Kasumi-1 (cell line): ENCODE measurements around the gene ADAMTSL2.

Experiments used
- DNase-seq, 2 experiments: peaks; one replicate each; lab custom pipeline; 2025; lab: John Stamatoyannopoulos, UW

The ADAMTSL2 gene

GRCh38 chr9:133575186-133576030, 40.9 kb downstream of the ADAMTSL2 start:
- no peak for DNase-seq

DNA sequence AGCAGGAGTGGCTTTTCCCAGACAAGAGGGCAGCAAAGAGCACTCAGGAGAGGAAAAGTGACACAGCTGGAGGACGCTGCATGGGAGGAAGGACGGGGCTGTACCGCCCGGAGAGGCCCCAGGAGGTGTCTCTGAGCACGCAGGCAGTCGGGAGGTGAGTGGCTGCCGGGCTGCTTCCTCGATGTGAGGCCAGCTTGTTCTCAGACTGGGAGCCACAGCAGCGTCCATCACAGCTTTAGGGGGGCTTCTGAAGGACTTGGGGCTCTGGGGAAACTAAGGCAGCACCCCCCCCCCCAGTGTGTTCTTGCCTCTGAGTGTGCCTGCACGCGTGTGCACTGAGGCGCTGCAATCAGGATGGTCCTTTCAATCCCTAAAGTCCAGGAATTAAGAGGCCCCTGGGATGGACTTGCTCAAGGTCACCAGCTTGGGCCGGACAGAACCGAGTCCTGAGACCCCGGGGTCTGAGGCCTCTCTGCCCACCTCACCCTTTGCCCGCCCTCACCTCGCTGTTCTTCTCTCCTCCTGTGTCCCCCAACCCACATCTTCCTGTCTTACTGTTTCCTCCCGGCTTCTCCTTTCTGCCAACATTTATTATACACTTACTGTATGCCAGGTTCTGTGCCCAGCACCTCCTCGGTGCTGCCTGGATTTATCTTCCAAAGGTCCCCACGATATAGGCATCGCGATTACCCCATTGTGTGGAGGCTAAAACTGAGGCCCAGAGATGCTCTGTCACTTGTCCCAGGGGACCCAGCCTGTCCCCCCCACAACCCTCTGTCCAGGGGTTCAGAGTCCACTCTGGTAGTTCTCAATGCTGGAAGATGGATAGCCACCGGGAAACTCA, 41.7 kb downstream of the ADAMTSL2 start:
- DNase-seq, result no peak

- DNase-seq, result no peak
Observed at GRCh38 chr9:133576875-133577736, 42.6 kb downstream of the ADAMTSL2 start.

GRCh38 chr9:133577737-133578112, 43.2 kb downstream of the ADAMTSL2 start:
- no peak for DNase-seq

DNA sequence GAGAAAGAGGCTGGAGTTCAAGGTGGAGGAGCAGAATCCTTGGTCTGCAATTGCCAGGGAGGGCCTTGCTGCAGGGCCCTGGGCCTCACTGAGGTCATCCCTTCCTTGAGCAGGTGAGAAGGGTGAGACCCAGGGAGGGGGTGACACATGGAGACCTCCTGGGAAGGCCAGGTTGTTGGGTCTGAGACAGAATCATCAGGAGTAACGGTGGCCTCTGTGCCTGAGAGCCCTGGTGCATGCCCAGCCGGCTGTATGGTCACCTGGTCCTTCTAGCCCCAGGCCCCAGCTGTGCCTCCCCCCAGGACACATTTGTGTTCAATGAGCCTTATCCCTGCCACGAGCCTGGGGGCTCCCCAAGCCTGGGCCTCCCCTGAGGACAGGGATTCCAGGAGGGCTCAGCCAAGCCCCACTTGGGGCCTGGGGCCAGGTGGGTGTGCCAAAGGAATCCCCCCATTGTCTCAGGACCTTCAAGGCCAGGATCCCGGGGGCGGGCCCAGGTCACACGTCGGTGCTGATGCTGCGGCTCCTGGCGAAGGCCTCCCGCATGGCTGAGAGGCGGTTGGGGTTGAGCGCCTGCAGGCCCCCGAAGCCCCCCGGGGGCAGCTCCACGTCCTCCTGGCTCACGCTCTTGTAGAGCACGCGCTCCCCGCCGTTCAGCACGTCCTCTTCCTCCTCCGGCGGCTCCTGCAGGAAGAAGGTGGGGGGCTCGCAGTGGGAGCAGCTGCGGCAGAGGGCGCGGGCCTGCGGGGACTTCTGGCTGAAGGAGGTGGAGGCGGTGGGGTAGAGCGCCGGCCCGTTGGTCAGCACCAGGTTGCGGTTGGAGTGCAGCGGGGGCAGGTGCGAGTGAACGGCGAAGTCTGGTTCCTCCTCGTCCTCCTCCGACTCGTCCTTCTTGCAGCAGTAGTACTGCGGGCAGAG, 44.3 kb downstream of the ADAMTSL2 start:
- no peak for DNase-seq

DNA sequence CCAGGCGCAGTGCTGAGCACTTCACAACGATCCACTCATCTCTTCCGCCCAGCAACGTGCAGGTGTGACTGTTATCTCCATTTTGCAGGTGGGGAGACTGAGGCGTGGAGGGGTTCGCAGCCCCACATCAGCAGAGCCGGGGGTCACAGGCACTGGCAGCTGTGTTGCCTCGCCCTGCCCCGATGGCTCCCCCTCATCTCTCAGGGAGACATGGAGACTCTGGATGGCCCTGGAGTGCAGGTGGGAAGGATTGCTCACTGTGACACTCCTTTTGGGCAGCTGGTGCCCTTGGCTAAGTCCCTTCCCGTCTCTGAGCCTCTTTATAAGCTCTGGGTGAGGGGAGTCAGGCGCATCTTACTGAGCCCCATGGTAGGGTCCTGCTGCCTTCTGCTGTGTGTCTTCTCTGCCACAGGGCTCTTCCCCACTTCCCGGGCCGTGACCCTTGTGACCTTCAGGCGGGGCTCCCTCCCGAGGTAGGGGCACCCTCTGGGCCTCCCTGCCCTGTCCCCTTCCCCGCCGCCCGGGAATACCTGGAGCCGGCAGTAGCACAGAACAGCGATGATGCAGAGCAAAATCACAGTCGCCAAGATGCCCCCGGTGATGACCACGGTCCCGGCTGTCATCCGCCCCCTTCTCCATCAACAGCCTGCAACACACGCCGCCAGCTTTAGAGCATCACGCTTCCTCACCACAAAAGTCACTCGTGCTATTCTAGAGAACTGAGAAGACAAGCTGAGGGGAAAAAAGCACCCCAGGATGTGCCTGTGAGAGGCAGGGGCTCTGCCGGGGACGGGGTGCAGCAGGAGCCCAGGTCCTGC, 45.3 kb downstream of the ADAMTSL2 start:
- DNase-seq, result no peak

DNA sequence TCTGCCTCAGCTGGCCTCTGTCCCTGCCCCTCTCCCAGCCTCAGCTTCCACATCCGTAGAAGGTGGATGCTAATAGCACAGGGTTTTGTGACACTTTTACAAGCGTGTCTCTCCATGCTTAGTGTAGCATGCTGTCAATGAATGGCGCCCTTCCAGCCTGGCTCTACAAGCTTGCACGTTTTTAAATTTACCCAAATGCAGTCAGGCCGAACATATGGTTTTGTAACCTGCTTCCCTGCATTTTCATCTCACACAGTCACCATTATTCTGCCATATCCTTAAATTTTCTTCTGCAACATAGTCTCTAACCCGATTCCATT, 45.9 kb downstream of the ADAMTSL2 start:
- DNase-seq, result no peak

GRCh38 chr9:133581011-133581410, 46.5 kb downstream of the ADAMTSL2 start:
- DNase-seq, result no peak

DNA sequence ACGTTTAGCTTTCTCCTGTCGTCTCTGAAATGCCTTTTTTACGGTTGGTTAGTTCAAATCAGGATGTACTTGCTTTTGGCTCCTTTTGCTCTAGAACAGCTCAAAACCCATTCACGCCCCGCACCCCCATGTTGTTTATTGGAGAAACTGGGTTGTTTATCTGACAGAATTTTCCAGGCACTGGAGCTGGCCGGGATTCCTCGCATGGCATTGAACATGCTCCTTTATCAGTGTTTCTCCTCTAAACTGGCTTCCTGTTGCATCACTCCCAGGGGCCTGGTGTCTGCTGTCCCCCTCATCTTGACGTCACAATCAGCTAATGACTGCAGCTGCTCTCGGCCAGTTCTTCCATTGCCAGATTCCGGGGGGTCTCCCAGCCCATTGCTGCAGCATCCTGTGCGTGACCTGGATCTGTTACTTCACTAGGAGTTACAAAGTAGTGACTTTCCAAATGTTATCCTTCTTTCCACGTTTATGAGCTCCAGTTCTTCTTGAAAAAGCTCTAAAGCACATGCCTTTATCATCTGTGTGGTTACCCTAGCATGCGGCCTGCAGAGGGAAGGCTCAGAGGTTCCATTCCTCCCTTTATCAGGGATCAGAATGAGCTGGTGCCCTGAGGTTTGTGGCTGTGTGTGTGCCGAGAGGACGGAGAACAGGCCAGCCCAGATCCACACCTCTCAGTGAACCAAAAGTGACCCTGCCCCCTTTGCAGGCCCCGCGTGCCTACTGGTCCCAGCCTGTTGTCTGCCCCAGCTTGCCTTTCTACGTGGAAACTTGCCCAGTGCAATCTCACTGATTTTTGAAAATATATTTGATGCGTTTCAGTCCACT, 47.2 kb downstream of the ADAMTSL2 start:
- DNase-seq, result no peak

- DNase-seq, result no peak
Observed at GRCh38 chr9:133582501-133583045, 48.1 kb downstream of the ADAMTSL2 start.

GRCh38 chr9:133583111-133583510, 48.6 kb downstream of the ADAMTSL2 start:
- no peak for DNase-seq

DNA sequence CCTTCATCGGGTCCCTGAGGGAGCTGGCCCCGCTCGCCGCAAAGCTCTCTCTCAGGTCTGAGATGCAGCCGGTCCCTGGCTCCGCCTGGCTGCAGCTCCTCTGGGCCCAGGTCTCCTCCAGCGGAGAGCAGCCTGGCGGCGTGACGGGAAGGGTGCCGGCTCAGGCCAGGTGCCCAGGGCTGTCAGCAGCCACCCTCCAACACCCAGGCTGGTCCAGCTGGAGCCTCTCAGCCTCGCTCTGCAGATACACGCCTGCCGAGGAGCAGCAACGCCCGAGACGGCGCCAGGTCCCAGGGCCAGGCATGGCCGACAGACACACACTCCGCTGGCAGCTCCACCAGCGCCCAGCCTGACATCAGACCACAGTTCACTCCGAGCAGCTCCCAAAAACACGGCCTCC, 49.1 kb downstream of the ADAMTSL2 start:
- no peak for DNase-seq

DNA sequence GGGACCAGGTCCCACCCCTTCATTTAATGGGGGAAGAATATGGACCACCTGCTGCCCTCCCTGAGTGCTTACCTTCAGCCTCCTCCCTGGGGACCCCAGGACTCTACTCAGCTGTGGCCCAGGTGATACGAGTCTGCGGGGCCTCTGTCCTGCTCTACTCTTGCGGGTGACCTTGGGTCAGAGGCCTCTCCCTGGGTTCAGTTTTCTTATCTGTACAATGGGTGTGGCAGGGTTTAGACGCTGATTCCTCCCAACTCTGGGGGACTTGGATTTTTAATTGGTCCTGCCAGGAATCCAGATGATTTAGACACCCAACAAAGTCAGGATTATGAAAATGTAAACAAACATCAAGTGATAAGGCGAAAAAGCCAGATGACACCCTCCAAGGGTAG, 49.7 kb downstream of the ADAMTSL2 start:
- no peak for DNase-seq

GRCh38 chr9:133584559-133585476, 50.3 kb downstream of the ADAMTSL2 start:
- DNase-seq, result no peak

DNA sequence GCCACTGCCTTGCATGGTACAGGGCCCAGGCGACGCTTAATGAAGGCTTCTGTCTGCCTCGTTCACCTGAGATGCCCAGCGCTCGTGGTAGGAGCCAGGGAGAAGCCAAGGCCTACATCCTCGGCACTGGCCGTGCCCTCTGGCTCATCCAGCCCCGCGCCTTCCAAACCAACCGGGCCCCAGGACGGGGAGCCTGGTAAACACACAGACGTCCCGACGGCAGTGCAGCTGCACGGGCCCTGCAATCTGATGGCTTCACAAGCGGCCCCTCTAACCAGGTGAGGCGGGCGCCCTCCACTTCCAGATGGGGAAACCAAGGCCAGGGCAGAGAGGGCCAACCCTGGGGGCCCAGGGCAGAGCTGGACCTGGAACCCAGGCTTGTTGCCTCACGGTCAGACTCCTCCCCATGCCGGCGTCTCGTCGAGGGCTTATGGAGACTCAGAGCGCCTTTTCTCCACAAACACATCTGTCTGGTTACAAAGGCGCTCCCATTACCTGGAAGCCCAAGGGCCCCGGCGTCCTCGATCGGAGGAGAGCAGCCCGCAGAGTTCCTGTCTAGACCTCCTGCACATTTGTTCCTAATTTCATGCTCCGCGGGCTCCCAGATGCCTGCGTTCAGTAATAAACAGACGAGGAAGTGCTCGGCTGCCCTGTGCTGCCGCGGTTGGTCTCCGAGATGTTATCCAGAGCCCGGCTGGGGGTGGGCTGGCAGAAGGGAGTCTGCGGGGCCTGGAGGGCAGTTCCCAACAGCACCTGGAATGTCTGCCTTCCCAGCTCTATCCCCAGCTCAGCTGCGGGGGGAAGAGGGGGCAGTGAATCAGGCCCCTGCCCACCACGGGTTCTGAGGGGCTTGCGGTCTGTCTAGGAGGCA, 51.2 kb downstream of the ADAMTSL2 start:
- DNase-seq, result peak; percentile 29 to 40

DNA sequence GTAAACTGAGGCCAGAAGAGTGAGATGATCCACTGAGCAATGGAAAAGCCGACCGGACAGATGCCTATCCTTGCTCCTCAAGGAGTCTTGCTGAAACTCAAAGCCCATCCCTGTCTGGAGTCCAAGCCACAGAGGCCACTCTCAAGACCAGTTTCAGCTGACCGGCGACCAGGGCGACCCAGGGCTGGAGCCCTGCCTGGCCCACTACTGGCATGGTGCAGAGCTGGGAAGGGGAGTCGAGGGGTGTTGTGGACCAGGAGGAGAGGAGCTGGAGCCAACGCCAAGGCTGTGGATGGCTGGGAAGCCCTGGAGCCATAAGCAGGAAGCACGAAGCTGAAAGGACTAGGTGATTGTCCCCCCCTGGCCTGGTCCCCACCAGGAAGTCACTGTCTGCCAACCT, 52.5 kb downstream of the ADAMTSL2 start:
- DNase-seq, result no peak

- DNase-seq, result no peak
Observed at GRCh38 chr9:133587466-133587865, 53.0 kb downstream of the ADAMTSL2 start.
